Keratinocyte (primary cell): ENCODE measurements around the gene OR2B3. TPM values are rescaled to one million over a fixed set of nuclear protein-coding genes. Genes with fewer than 3 reads are reported as not detected.

Experiments used
- DNase-seq: peaks from one replicate; pipeline ENCODE4 v3.0.0-alpha.2; 2011; ENCODE audit warnings: low read depth, missing footprints, low spot score
- FAIRE-seq: peaks from 2 replicates; lab custom pipeline; 2011; peaks lifted over from hg19 to GRCh38; lab: Jason Lieb, UNC
- H2AFZ ChIP-seq: 2 replicates; pipeline ENCODE4 v1.6.0; 2012; ENCODE audit warnings: low read length, control low read depth, inconsistent platforms; ENCODE audit not compliant: control insufficient read depth
- H3K27ac ChIP-seq: 2 replicates; pipeline ENCODE4 v1.5.1; 2011; ENCODE audit warnings: low read length; ENCODE audit not compliant: control insufficient read depth, insufficient read depth
- H3K27me3 ChIP-seq: 3 replicates; pipeline ENCODE4 v1.6.0; 2011; ENCODE audit warnings: low read length; ENCODE audit not compliant: control insufficient read depth, insufficient read depth; ENCODE audit errors: extremely low read depth
- H3K36me3 ChIP-seq, 2 experiments: 2 replicates in 1 of 2; 3 replicates in 1 of 2; pipeline ENCODE4 v1.5.1; 2011; ENCODE audit warnings: low read length in 2 of 2, mild to moderate bottlenecking in 1 of 2; ENCODE audit not compliant: control insufficient read depth in 2 of 2, insufficient read depth in 2 of 2; ENCODE audit errors: extremely low read depth in 1 of 2
- H3K4me1 ChIP-seq: 3 replicates; pipeline ENCODE4 v1.5.1; 2011; ENCODE audit warnings: low read length; ENCODE audit not compliant: control insufficient read depth, insufficient read depth; ENCODE audit errors: extremely low read depth
- H3K4me2 ChIP-seq: 3 replicates; pipeline ENCODE4 v1.6.0; 2011; ENCODE audit warnings: low read depth, low read length; ENCODE audit not compliant: control insufficient read depth, insufficient read depth; ENCODE audit errors: extremely low read depth
- H3K4me3 ChIP-seq, 3 experiments: fragments of 200-600 bp in 1 of 3; sonication (generic) in 1 of 3; 2 replicates in 2 of 3; 3 replicates in 1 of 3; pipeline ENCODE4 v1.5.1; 2011 to 2016; ENCODE audit warnings: low read length in 3 of 3, mild to moderate bottlenecking in 3 of 3, control low read depth in 2 of 3, inconsistent platforms in 1 of 3, low read depth in 1 of 3, mixed read lengths in 1 of 3, mixed run types in 1 of 3, moderate library complexity in 1 of 3; ENCODE audit not compliant: control insufficient read depth in 2 of 3, insufficient read depth in 2 of 3; ENCODE audit errors: extremely low read depth in 1 of 3
- H3K79me2 ChIP-seq: 2 replicates; pipeline ENCODE4 v1.6.0; 2012; ENCODE audit warnings: low read length; ENCODE audit not compliant: control insufficient read depth, insufficient read depth
- H3K9ac ChIP-seq: 3 replicates; pipeline ENCODE4 v1.6.0; 2011; ENCODE audit warnings: low read length; ENCODE audit not compliant: control insufficient read depth, insufficient read depth; ENCODE audit errors: extremely low read depth
- H3K9me1 ChIP-seq: 3 replicates; pipeline ENCODE4 v1.6.0; 2011; ENCODE audit warnings: low read length; ENCODE audit not compliant: control insufficient read depth, insufficient read depth; ENCODE audit errors: extremely low read depth
- H3K9me3 ChIP-seq: 2 replicates; pipeline ENCODE4 v1.5.1; 2012; ENCODE audit warnings: low read depth, low read length; ENCODE audit not compliant: control insufficient read depth
- H4K20me1 ChIP-seq: 3 replicates; pipeline ENCODE4 v1.6.0; 2011; ENCODE audit warnings: low read length; ENCODE audit not compliant: control insufficient read depth, insufficient read depth; ENCODE audit errors: extremely low read depth
- EZH2 ChIP-seq: IDR thresholded peaks from one replicate; pipeline ENCODE4 v1.6.1; 2012; ENCODE audit warnings: inconsistent platforms, mild to moderate bottlenecking, low read length, moderate library complexity
- dilution Hi-C: fragments of 300-500 bp; cut with MboI; formaldehyde crosslinking; loops from one replicate; pipeline ENCODE4 v1.7.0; 2020; ENCODE audit warnings: low sequenced_read_pairs; ENCODE audit not compliant: extremely low pct_ligation_motif_present
- polyA minus RNA-seq, 3 experiments: library from RNA; depleted of rRNA, polyadenylated mRNA; stranded (reverse); fragments of >200 nt; gene quantifications; 1 replicate in 1 of 3; 2 replicates in 1 of 3; 3 replicates in 1 of 3; pipeline ENCODE4 v1.2.3, GENCODE V29; 2011
- polyA plus RNA-seq, 5 experiments: library from polyadenylated mRNA; depleted of rRNA in 3 of 5; stranded (reverse) in 3 of 5; stranded (forward) in 1 of 5; unstranded in 1 of 5; fragments of >200 nt; gene quantifications; 1 replicate in 1 of 5; 2 replicates in 3 of 5; 3 replicates in 1 of 5; pipeline versions ENCODE4 v1.2.1 to v1.2.3, GENCODE V29; 2011 to 2012; ENCODE audit warnings: missing spikeins in 2 of 5, low read depth in 1 of 5, low replicate concordance in 1 of 5
- TF ChIP-seq, protein P1 (sequence below), 3 experiments: IDR thresholded peaks in 1 of 3; conservative IDR thresholded peaks in 1 of 3; optimal IDR thresholded peaks in 1 of 3; 2 replicates in 2 of 3; 3 replicates in 1 of 3; pipeline versions ENCODE3 to v1.5.1; 2011; ENCODE audit warnings: low read length in 3 of 3, mild to moderate bottlenecking in 3 of 3, moderate library complexity in 2 of 3, control low read depth in 1 of 3, inconsistent platforms in 1 of 3; ENCODE audit not compliant: insufficient read depth in 2 of 3; ENCODE audit errors: extremely low read depth in 1 of 3

The OR2B3 gene, protein sequence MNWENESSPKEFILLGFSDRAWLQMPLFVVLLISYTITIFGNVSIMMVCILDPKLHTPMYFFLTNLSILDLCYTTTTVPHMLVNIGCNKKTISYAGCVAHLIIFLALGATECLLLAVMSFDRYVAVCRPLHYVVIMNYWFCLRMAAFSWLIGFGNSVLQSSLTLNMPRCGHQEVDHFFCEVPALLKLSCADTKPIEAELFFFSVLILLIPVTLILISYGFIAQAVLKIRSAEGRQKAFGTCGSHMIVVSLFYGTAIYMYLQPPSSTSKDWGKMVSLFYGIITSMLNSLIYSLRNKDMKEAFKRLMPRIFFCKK
- not detected in 3 replicates for polyA plus RNA-seq
- not detected for polyA plus RNA-seq (2011; ENCODE audit: low read depth)
- not detected in 2 replicates for polyA plus RNA-seq (2011; cell fraction: cytosol; rRNA removed)
- not detected in 2 replicates for polyA plus RNA-seq (2011; cell fraction: nucleus; rRNA removed)
- not detected in 2 replicates for polyA plus RNA-seq (2012; ENCODE audit: low replicate concordance)
- polyA minus RNA-seq, result not detected in 3 replicates
- not detected for polyA minus RNA-seq (2011; cell fraction: cytosol; rRNA and poly(A)+ RNA removed)
- polyA minus RNA-seq (2011; cell fraction: nucleus; rRNA and poly(A)+ RNA removed), result not detected in 2 replicates

DNA sequence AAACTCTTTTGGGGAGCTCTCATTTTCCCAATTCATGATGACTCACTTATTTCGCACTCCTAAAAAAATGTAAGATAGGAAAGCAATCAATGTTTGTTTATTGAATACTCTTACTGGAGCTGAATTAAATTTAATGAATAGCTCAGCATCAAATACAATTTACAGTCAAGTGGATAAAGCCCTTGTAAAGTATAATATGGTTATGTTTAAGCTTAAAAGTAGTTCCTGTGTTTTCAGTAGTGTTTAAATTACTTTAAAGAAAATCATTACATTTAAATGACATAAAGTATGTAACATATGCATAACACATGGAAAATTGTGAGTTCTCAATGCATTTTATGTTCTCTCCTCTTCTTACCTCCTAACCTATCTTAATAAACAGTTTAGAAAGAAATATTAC, at the start of gene OR2B3:
Gene OR2B3 (minus strand): TSS at position 101 of the 400 bp plus-strand sequence. CDS start 65 bp downstream, at position 36.
- FAIRE-seq (no peak), DNase-seq (no peak)
- Histone ChIP-seq H3K36me3 (no peaks in the 10 kb centered on the region), H2AFZ (no peak within 1 kb of the TSS), H3K27me3 (no peaks in the 10 kb centered on the region), H3K9me1 (no peaks in the 10 kb centered on the region), H3K9me3 (no peaks in the 10 kb centered on the region), H3K4me1 (no peaks in the 10 kb centered on the region), H4K20me1 (no peaks in the 10 kb centered on the region), H3K27ac (no peak within 1 kb of the TSS), H3K4me2 (no peak within 1 kb of the TSS), H3K9ac (no peak within 1 kb of the TSS), H3K79me2 (no peaks in the 10 kb centered on the region), H3K4me3 (no peak within 1 kb of the TSS)
- TF ChIP-seq EZH2, result no peak
- TF ChIP-seq, protein P1, sequence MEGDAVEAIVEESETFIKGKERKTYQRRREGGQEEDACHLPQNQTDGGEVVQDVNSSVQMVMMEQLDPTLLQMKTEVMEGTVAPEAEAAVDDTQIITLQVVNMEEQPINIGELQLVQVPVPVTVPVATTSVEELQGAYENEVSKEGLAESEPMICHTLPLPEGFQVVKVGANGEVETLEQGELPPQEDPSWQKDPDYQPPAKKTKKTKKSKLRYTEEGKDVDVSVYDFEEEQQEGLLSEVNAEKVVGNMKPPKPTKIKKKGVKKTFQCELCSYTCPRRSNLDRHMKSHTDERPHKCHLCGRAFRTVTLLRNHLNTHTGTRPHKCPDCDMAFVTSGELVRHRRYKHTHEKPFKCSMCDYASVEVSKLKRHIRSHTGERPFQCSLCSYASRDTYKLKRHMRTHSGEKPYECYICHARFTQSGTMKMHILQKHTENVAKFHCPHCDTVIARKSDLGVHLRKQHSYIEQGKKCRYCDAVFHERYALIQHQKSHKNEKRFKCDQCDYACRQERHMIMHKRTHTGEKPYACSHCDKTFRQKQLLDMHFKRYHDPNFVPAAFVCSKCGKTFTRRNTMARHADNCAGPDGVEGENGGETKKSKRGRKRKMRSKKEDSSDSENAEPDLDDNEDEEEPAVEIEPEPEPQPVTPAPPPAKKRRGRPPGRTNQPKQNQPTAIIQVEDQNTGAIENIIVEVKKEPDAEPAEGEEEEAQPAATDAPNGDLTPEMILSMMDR (optimal IDR thresholded peaks at IDR 0.05 in 1 of 3, IDR thresholded peaks at IDR 0.05 in 1 of 3, conservative IDR thresholded peaks at IDR 0.05 in 1 of 3; ENCODE audit: extremely low read depth in 1 of 3, insufficient read depth in 2 of 3, low read length in 3 of 3), result no peak
- dilution Hi-C loops, result no loop called here

DNA sequence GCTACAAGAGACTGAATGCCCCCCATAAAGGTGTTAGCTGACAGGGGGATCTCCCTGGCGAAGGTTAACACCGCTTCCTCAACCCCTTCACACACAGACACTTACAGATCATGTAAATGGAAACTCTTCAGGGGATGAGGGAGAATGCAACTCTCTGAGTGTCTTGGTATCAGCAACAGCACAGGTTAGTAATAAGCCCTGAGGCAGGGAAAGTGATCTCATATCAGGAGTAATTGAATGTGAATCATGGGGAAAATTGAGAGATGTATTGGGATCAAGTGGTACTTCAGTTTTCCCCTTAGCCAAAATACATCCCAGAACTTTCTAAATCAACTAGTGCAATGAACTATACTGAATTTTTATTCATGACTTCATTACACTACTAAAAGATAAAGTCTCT, 44.6 kb upstream of the OR2B3 start:
- FAIRE-seq (no peak), DNase-seq (no peak)
- Histone ChIP-seq H3K9me1 (no peaks in the 10 kb centered on the region), H3K4me1 (no peaks in the 10 kb centered on the region), H3K79me2 (no peaks in the 10 kb centered on the region), H3K36me3 (no peaks in the 10 kb centered on the region), H3K9me3 (no peaks in the 10 kb centered on the region), H3K4me2 (no peak overlapping the region), H3K4me3 (no peak overlapping the region), H3K9ac (no peak overlapping the region), H2AFZ (no peak overlapping the region), H3K27ac (no peak overlapping the region), H3K27me3 (no peaks in the 10 kb centered on the region), H4K20me1 (no peaks in the 10 kb centered on the region)
- TF ChIP-seq EZH2, result no peak
- TF ChIP-seq, protein P1 (optimal IDR thresholded peaks at IDR 0.05 in 1 of 3, IDR thresholded peaks at IDR 0.05 in 1 of 3, conservative IDR thresholded peaks at IDR 0.05 in 1 of 3; ENCODE audit: extremely low read depth in 1 of 3, insufficient read depth in 2 of 3, low read length in 3 of 3), result no peak
- dilution Hi-C loops, result no loop called here
